Skeletal muscle cell (primary cell): ENCODE results near the gene THADA.
A peak's percentile ranks its signal among the peaks of the same experiment; 100 is the strongest.

ENCODE experiments used
- DNase-seq: peaks from one replicate; pipeline ENCODE4 v3.0.0-alpha.2; 2010; ENCODE audit warnings: low read depth
- H3K4me3 ChIP-seq: 2 replicates; pipeline ENCODE4 v1.5.1; 2011; ENCODE audit warnings: low read depth, mild to moderate bottlenecking, control low read depth, low read length, moderate library complexity

Gene THADA

GRCh38 chr2:43475922-43476321 lies 119.9 kb downstream of the THADA start:
- H3K4me3 ChIP-seq: no peak overlapping the region
- DNase-seq: no peak

DNA sequence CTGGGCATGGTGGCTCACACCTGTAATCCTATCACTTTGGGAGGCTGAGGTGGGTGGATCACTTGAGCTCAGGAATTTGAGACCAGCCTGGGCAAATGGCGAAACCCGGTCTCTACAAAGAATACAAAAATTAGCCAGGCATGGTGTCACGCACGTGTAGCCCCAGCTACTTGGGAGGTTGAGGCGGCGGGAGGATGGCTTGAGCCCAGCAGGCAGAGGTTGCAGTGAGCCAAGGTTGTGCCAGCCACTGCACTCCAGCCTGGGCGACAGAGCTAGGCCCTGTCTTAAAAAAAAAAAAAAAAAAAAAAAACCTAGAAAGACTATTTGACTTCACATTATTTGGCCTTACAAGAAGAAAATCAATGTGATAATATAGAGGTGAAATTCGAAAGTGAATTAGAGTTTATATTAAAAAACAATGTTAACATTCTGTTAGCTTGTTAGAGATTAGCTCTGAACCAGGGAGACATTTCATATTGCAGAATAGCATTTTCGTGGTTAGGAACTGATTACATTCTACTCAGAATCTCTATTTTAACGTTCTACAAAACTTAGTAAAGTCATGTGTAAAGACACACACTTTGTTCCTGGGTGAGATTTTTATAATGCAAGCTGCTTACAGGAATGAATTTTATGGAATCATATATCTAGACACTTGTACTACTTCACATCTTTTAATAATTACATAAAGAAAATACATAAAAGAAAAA lies 120.5 kb downstream of the THADA start:
- DNase-seq: no peak
- no peak overlapping the region for H3K4me3 ChIP-seq

DNA sequence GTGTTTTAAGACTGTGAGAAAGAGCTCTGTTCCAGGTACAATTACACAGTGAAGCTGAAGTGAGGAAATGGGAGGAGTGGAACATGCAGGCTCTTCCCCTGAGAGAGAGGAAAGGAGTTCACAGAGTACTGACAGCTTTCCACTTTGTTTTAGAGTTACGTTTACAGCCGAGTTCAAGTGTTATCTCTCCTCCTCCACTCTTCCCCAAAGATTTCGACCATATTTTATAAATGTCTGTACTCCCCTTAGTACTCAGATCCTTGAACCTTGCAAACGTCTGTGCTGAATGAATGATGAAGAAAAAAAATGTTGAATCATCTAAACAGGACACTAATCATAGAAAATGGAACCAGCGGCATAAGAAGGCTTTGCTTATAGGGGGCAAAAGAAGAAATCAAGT lies 121.6 kb downstream of the THADA start:
- no peak for DNase-seq
- no peak overlapping the region for H3K4me3 ChIP-seq

DNA sequence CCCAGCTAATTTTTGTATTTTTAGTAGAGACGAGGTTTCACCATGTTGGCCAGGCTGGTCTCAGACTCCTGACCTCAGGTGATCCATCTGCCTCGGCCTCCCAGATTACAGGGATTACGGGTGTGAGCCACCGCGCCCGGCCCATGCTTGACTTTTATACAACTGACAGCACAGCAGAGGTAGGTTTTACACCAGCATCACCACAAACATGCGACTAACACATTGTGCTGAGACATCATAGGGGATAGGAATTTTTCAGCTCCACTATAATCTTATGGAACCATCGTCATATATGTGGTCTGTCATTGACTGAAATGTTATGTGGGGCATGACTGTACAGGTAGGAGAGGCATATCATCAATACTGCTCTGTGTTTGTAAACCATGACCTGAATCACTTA lies 122.1 kb downstream of the THADA start:
- no peak overlapping the region for H3K4me3 ChIP-seq
- DNase-seq: no peak

GRCh38 chr2:43472527-43473194 lies 123.2 kb downstream of the THADA start:
- H3K4me3 ChIP-seq: no peak overlapping the region

DNA sequence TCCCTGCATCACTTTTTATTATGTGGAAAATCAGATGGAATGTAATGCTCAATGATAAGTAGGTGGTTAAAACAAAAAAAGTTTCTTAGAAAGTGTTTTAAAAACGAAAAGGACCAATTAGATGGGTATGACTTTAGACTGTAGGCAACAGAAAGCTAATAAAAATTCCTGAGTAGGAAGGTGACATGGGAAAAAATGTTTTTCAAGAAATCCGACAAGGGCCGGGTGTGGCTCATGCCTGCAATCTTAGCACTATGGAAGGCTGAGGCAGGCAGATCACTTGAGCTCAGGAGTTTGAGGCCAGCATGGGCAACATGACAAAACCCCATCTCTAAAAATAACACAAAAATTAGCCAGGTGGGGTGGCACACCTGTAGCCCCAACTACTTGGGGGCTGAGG lies 126.1 kb downstream of the THADA start:
- no peak for DNase-seq
- H3K4me3 ChIP-seq: no peak overlapping the region

More at GRCh38 chr2:43472527-43473194, 123.2 kb downstream of the THADA start:
- DNase-seq: no peak

DNA sequence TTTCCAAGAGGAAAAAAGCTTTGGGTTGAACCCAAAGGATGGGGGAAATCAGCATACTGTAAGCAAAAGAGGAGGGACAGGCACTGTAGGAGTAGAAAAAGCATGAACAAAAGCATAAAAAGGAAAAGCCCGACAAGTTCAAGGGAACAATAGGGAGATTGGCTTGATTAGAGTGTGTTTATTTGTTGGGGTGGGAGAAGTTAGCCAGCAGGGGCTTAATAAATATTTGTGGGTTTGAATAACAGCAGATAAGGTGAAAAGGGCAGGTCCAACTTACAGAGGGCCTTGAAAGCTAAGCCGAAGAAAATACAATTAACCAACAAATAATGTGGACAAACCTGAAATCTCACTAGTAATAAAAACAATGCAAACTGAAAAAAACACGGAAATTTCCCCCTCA lies 126.7 kb downstream of the THADA start:
- no peak for DNase-seq
- no peak overlapping the region for H3K4me3 ChIP-seq

- DNase-seq: no peak
- no peak overlapping the region for H3K4me3 ChIP-seq
Measured at GRCh38 chr2:43467891-43468290, 127.9 kb downstream of the THADA start.

GRCh38 chr2:43465234-43465633 lies 130.6 kb downstream of the THADA start:
- H3K4me3 ChIP-seq: no peak overlapping the region
- no peak for DNase-seq

DNA sequence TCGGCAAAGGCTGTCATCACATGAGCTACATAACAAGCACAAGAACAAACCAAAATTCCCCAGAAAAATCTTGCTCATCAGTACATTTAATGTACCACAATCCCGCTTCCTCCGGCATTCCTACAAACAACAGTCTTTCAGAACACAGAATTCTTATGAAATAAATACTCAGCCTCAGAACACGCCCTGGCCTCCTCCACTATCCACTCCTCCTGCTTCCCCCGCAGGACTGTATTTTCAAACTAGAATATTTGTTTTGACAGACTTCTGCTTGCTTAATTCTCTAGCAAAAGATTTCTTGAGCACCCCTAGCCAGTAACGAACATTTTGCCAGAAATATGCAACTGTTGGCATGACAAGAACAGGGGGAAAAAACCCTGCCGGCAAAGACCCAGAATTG lies 131.2 kb downstream of the THADA start:
- DNase-seq: no peak

GRCh38 chr2:43462866-43463641 lies 132.8 kb downstream of the THADA start:
- no peak for DNase-seq
- H3K4me3 ChIP-seq: no peak overlapping the region

More for the DNA sequence above, 131.2 kb downstream of the THADA start:
- H3K4me3 ChIP-seq: no peak overlapping the region

- DNase-seq: no peak
Measured at GRCh38 chr2:43461453-43462073, 134.3 kb downstream of the THADA start.

DNA sequence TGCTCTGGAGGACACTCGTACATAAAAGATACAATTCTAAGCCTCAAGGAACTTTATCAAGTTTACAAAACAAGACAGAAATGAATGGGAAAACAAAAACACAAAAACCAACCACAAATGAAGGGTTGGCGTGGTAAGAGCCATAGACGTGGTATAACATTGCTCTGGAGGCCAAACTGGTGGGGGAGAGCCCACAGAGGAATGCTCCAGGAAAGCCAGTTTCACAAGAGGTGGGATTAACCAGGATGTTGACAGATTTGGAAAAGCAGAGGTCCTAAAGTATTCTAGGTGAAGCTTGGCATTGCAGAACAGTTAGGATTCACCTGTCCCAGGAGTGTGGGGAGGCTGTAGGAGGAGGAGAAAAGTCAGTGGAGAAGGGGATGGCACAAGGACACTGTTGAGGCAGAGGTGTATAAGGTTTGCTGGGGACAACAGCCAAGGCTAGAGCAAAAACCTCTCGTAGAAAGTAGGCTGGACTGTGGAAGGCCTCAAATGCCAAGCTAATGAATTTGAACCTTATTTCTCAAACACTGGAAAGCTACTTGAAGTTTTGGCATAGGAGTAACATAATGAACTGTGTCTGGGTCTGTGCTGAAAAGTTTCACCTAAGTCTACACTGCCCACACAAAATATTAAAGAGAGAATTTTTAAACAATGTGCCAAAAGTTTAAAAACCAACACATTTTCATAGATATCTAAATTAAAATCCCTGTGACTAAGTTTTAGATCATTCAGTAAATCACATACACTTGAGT lies 135.1 kb downstream of the THADA start:
- no peak for DNase-seq
- no peak overlapping the region for H3K4me3 ChIP-seq

More at GRCh38 chr2:43461453-43462073, 134.3 kb downstream of the THADA start:
- no peak overlapping the region for H3K4me3 ChIP-seq

DNA sequence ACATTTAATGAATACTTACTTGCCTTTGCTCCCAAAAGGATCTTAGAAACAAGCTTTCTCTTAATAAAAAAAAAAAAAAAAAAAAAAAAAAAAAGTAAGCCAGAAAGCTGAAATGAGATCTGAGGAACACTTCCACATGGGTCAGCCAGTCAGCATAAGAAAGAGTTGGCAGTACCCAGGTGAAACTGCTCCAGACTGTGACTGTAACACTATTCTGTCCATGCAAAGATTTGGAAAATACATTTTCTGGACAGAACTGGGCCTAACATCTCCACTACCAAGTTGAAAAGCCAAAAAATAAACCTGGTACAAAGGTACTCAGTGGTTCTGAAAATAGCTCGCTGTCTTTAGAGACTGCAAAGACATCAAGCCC lies 135.7 kb downstream of the THADA start:
- no peak overlapping the region for H3K4me3 ChIP-seq
- DNase-seq: no peak

- H3K4me3 ChIP-seq: no peak overlapping the region
- DNase-seq: peak; percentile 47
Measured at GRCh38 chr2:43459446-43460173, 136.2 kb downstream of the THADA start.

DNA sequence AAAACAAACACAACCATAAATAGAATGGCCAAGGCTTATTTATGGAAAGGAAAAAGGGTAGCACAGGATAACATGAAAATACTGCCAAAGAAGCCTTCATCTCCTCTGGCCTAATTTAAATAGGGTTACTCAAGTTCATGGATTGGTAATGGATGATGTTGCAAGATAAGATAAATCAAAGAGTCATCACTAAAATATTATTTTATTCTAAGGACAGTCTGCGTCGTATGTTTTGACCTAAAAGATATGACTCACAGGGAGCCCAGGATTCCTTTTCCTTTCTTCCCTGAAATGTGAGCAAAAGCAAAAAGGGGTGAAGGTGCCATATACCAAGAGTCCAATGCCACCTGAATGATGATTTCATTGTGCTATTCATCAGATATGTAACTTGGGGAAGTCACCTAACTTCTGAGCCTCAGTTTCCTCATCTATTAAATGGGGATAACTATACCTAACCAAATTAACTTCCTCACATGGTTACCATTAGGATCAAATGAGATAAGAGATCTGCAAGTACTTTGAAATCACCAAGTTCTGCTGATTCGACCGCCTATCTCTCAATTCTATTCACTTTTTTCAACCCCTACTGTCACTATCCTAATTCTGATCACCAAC lies 137.7 kb downstream of the THADA start:
- no peak overlapping the region for H3K4me3 ChIP-seq
- DNase-seq: peak; percentile 82

DNA sequence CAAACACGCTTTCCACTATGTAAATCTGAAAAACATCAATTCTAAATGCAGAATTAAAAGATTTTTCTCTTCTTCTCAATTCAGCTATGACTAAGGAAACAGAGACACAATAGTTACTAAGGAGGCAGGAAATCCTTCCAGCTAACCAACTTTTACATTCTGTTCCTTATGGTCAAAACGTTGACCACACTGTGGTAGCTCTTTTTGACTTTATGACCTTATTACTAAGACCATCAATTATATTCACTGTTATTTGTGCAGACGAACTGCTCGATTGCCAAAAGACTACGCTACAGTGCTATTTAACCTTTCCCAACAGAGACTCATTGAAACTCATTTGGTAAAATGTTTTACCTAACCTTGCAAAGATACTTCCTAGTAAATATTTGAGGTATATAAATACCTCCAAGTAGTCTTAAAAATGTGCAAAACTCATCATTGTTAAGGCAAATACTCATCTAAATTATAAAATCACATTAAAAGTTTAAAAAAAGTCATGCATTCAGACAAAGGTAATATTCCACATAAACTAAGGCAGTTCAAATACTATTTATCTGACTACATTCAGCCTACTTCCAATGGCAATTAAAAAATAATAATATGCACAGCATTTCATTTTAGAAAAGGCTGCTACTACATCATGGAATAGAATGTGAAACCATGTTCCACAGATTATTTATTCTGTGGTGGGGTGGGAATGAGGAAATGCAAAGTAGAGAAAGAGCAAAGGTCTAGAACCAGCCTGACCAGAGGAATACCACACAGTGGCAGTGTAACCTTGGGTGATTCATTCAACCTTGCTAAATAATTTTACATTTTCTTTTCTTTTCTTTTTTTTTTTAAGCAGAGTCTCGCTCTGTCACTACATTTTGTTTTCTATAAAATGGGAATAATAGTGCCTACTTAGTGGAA lies 139.9 kb downstream of the THADA start:
- DNase-seq: peak; percentile 93
- H3K4me3 ChIP-seq: no peak overlapping the region
